Epithelial cell of alveolus of lung (primary cell): ENCODE measurements around the gene DCTN4. TPM values are rescaled to one million over a fixed set of nuclear protein-coding genes. Genes with fewer than 3 reads are reported as not detected.

Source experiments
- total RNA-seq: library from RNA; depleted of rRNA; stranded (reverse); fragments of >200 nt; gene quantifications from 2 replicates; pipeline ENCODE4 v1.2.1, GENCODE V29; 2015

Gene DCTN4
- total RNA-seq: 46.2 and 76.3 TPM in 2 replicates

DNA sequence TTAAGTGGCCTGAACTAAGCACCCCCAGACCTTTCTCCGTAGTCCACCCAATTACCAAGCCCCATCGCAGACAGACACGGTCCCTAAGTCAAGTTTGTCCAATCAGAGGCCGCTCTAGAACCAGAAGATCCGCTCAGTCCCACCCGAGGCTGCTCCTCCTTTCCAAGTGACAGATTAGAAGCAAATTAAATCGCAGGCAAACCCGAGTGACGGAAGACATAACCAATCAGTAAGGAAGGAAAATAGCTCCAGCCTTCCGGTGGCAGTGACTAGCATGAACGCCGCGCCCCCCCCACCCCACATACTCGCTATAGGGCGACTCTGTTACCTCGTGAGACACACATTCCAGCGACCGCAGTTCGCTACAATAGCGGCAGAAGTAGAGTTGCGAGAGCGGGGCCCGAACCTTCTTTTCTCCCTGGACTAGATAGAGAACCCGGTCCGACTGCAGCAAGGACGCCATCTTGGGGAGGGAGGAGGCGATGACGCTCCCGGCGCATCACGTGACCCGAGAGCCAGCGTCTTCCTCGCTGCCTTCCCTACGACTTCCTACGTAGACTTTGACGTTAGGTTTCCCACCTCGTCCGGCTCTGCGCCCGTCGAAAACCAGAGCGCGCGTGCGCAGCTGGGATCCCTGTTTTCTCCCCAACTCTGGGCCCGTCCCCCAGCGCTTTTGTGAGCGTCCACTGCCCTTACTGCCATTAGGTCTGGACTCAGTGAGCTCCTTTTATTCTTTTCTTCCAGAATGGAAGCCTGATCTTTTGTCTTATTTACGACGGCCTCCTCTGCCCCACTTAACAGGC lies at the start of gene DCTN4:
Gene DCTN4 (minus strand): TSS at position 487 of the 803 bp plus-strand sequence. CDS start 24 bp downstream, at position 463.

DNA sequence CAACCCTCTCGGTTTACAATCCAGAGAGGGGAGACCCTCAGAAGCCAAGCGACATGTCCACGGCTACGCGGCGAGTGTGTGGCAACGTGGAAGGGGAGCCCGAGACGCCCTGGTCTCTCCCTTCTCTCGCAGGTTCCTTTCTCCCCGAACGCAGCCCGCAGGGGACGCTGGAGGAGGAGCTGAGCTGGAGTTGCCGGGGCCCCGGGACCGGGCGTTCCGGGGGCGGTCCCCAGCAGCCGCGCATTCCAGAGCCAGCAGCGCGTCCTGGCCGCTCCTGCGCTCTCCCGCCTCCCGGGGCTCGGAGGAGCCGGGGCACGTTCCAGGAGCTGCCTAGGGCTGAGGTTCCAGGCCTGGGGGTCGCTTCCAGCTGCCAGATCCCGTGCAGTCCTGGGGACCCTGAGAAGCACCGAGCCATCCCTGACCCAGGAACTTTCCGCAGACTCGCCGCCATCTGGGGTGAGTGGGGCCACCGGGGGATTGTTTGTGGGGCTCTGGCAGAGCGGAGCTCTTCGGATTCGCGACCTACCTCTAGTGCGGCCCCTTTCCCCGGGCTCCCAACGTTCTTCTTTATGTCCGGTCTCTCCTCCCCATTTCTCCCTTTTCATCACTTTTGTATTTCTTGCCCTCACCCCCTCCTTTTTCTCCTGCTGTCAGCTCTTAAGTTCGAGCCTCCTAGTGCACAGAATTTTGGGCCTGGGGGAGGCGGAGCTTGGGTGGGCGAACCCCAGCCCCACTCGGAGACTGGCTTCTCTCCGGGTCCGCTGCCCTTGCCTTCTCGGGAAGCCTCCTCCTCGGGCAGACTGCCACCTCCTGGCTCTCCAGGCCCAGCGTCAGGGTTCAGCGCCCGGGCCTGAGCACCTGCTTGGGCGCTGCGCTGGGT lies 19.9 kb upstream of the DCTN4 start, which contains the start of gene SMIM3:
Gene SMIM3 (plus strand): TSS at position 241 of the 880 bp plus-strand sequence. CDS start 16,684 bp downstream, outside the sequence.

GRCh38 chr5:150700594-150701377 lies 58.0 kb downstream of the DCTN4 start, which contains the start of gene RBM22:
Gene RBM22, minus strand, starts transcription at chr5:150701062. Its CDS starts 77 bp downstream, at chr5:150700985.

DNA sequence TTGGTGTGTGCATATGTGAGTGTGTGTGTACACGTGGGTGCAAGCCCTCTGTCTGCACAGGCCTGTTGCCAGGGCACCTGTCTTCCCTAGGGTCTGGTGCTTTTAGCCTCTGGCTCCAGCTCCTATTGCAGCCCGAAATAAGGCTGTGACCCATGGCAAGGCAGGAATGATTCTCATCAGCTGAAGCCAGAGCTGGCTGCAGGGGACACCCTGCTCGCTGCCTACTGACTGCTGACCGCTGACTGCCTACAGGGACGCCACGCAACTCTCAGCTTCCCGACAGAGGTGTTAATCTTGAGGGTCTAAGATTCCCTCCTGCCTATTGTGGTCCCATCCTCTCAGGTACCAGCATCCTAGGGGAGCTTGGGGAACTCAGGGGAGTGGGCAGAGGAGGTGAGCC lies 97.7 kb downstream of the DCTN4 start, which contains the start of gene MYOZ3:
Gene MYOZ3 (plus strand): TSS at position 166 of the 400 bp plus-strand sequence. CDS start 1,691 bp downstream, outside the sequence.

Other genes with a start within 250 kb of the DCTN4 start
- 14.1 and 15.3 TPM in 2 replicates for gene SYNPO, start 118.4 kb downstream of the DCTN4 start, total RNA-seq
- gene MYOZ3, start 97.8 kb downstream of the DCTN4 start, total RNA-seq: 0.26 and 0.40 TPM in 2 replicates
- 33.2 and 38.2 TPM in 2 replicates for gene RBM22, start 58.0 kb downstream of the DCTN4 start, total RNA-seq
- gene SMIM3, start 19.7 kb upstream of the DCTN4 start, total RNA-seq: 63.6 and 95.3 TPM in 2 replicates
- 13.3 TPM in 1 of 2 replicates, not detected in the other for gene IRGM, start 87.5 kb upstream of the DCTN4 start, total RNA-seq
- 3.6 and 6.6 TPM in 2 replicates for gene ZNF300, start 146.0 kb upstream of the DCTN4 start, total RNA-seq